Thoracic aorta (tissue), 2 donors: ENCODE data around the gene BACH1. TPM values are rescaled to one million over a fixed set of nuclear protein-coding genes. Genes with fewer than 3 reads are reported as not detected.

Experiments used
- ATAC-seq: fragments of 150-250 bp; one replicate; pipeline ENCODE4 v1.8.0; 2017; ENCODE audit warnings: low read depth; ENCODE audit not compliant: insufficient number of reproducible peaks, low FRiP score
- DNase-seq: peaks from one replicate; pipeline ENCODE4 v3.0.0-alpha.2; 2020; ENCODE audit warnings: low spot score
- H3K27ac ChIP-seq, 2 donors: fragments of 200-600 bp; sonication (generic); 1 replicate in 1 of 2; 2 replicates in 1 of 2; pipeline ENCODE4 v1.5.1; 2016; ENCODE audit warnings: mild to moderate bottlenecking in 2 of 2, moderate library complexity in 2 of 2
- H3K27me3 ChIP-seq: fragments of 200-600 bp; sonication (generic); replicated peaks from 2 replicates; pipeline ENCODE4 v1.6.0; 2016; ENCODE audit warnings: mild to moderate bottlenecking; ENCODE audit not compliant: insufficient read depth
- H3K36me3 ChIP-seq: fragments of 200-600 bp; sonication (generic); one replicate; pipeline ENCODE4 v1.5.1; 2016
- H3K4me1 ChIP-seq, 2 donors: fragments of 200-600 bp; sonication (generic); 1 replicate in 1 of 2; 2 replicates in 1 of 2; pipeline versions ENCODE4 v1.5.1 to v1.6.0; 2016; ENCODE audit warnings: low read depth in 2 of 2, mild to moderate bottlenecking in 1 of 2; ENCODE audit not compliant: control insufficient read depth in 1 of 2
- H3K4me3 ChIP-seq: fragments of 200-600 bp; sonication (generic); 2 replicates; pipeline ENCODE4 v1.5.1; 2016; ENCODE audit warnings: mild to moderate bottlenecking
- H3K9me3 ChIP-seq: fragments of 200-600 bp; sonication (generic); 2 replicates; pipeline ENCODE4 v1.5.1; 2016
- CTCF ChIP-seq: fragments of 200-600 bp; sonication (generic); IDR thresholded peaks from one replicate; pipeline ENCODE4 v1.5.1; 2019; ENCODE audit warnings: antibody characterized with exemption
- total RNA-seq, 2 donors: library from RNA; depleted of rRNA; stranded (reverse); fragments of >200 nt; gene quantifications; one replicate each; pipeline versions ENCODE4 v1.1.0 to v1.2.3, GENCODE V29; 2016

BACH1 gene
- total RNA-seq, 2 donors from 2014 or later: 47.0 to 93.0 TPM

GRCh38 chr21:29257701-29258100, 41.0 kb upstream of the BACH1 start:
- Histone ChIP-seq H3K9me3 (peaks cover 10% of the 10 kb centered on the region), H3K4me1 (no peaks in the 10 kb centered on the region), H3K36me3 (no peaks in the 10 kb centered on the region), H3K27ac (no peak overlapping the region), H3K4me3 (no peak overlapping the region), H3K27me3 (no peaks in the 10 kb centered on the region)
- no peak for TF ChIP-seq CTCF
- DNase-seq (no peak), ATAC-seq (no peak)

- no peak for ATAC-seq
These were observed 39.9 kb upstream of the BACH1 start for GRCh38 chr21:29258626-29259338.

GRCh38 chr21:29260461-29260860, 38.3 kb upstream of the BACH1 start:
- DNase-seq: no peak
- no peak for TF ChIP-seq CTCF
- Histone ChIP-seq H3K36me3 (no peaks in the 10 kb centered on the region), H3K4me3 (no peak overlapping the region), H3K27ac (no peak overlapping the region), H3K9me3 (no peaks in the 10 kb centered on the region), H3K4me1 (no peaks in the 10 kb centered on the region), H3K27me3 (no peaks in the 10 kb centered on the region)
- no peak for ATAC-seq

More at GRCh38 chr21:29258626-29259338, 39.9 kb upstream of the BACH1 start:
- H3K36me3 ChIP-seq: no peaks in the 10 kb centered on the region
- no peaks in the 10 kb centered on the region for H3K27me3 ChIP-seq
- no peak overlapping the region for H3K27ac ChIP-seq
- DNase-seq: no peak
- no peak for TF ChIP-seq CTCF
- no peaks in the 10 kb centered on the region for H3K4me1 ChIP-seq
- H3K9me3 ChIP-seq: peaks cover 6% of the 10 kb centered on the region
- H3K4me3 ChIP-seq: no peak overlapping the region

GRCh38 chr21:29261555-29262540, 36.9 kb upstream of the BACH1 start:
- ATAC-seq (no peak), DNase-seq (no peak)
- Histone ChIP-seq H3K36me3 (no peaks in the 10 kb centered on the region), H3K27ac (no peak overlapping the region), H3K27me3 (no peaks in the 10 kb centered on the region), H3K4me3 (no peak overlapping the region), H3K4me1 (no peaks in the 10 kb centered on the region), H3K9me3 (no peaks in the 10 kb centered on the region)
- TF ChIP-seq CTCF: no peak

- H3K27me3 ChIP-seq: no peaks in the 10 kb centered on the region
- H3K27ac ChIP-seq: no peak overlapping the region
- ATAC-seq (no peak), DNase-seq (no peak)
- H3K36me3 ChIP-seq: no peaks in the 10 kb centered on the region
- no peak overlapping the region for H3K4me3 ChIP-seq
- TF ChIP-seq CTCF: no peak
- H3K9me3 ChIP-seq: no peaks in the 10 kb centered on the region
- H3K4me1 ChIP-seq: no peaks in the 10 kb centered on the region
These were observed 34.0 kb upstream of the BACH1 start for GRCh38 chr21:29264721-29265120.
